H1 (cell line): Measurements from ENCODE around the gene BCL11A.

ENCODE experiments used
- CHD2 ChIP-seq: IDR thresholded peaks from 2 replicates; pipeline ENCODE4 v1.6.1; 2012; ENCODE audit warnings: low read length, improper control_type of control experiment
- CREB1 ChIP-seq: IDR thresholded peaks from 2 replicates; pipeline ENCODE4 v1.6.1; 2012; ENCODE audit warnings: inconsistent platforms
- CTCF ChIP-seq, 3 experiments: IDR thresholded peaks; 1 replicate in 2 of 3; 2 replicates in 1 of 3; pipeline versions ENCODE4 v1.5.1 to v1.6.1; 2011; ENCODE audit warnings: low read length in 3 of 3, mild to moderate bottlenecking in 3 of 3, inconsistent platforms in 2 of 3, low read depth in 1 of 3, moderate library complexity in 1 of 3; ENCODE audit not compliant: insufficient read depth in 1 of 3; ENCODE audit errors: control extremely low read depth in 1 of 3
- EP300 ChIP-seq, 2 experiments: IDR thresholded peaks; 1 replicate in 1 of 2; 2 replicates in 1 of 2; pipeline ENCODE4 v1.6.1; 2011 to 2012; ENCODE audit warnings: low read depth in 2 of 2, low read length in 2 of 2, mild to moderate bottlenecking in 2 of 2, borderline replicate concordance in 1 of 2, inconsistent platforms in 1 of 2, moderate library complexity in 1 of 2
- GABPA ChIP-seq: IDR thresholded peaks from 2 replicates; pipeline ENCODE4 v1.6.1; 2011; ENCODE audit warnings: mild to moderate bottlenecking, low read length, moderate library complexity, borderline replicate concordance; ENCODE audit not compliant: insufficient read depth
- KDM1A ChIP-seq: fragments of 200-600, 300-600 bp; sonication (generic); IDR thresholded peaks from 2 replicates; pipeline ENCODE4 v1.7.1; 2016; ENCODE audit warnings: mild to moderate bottlenecking, low read length, borderline replicate concordance
- MAX ChIP-seq: IDR thresholded peaks from 2 replicates; pipeline ENCODE4 v1.6.1; 2012; ENCODE audit warnings: inconsistent platforms
- NANOG ChIP-seq: IDR thresholded peaks from 2 replicates; pipeline ENCODE4 v1.6.1; 2011; ENCODE audit warnings: low read length, low read depth, mild to moderate bottlenecking, inconsistent platforms; ENCODE audit not compliant: insufficient read depth, poor library complexity, severe bottlenecking
- POLR2A ChIP-seq, 2 experiments: IDR thresholded peaks; 1 replicate in 1 of 2; 2 replicates in 1 of 2; pipeline ENCODE4 v1.6.1; 2011; ENCODE audit warnings: low read depth in 2 of 2, low read length in 2 of 2, mild to moderate bottlenecking in 2 of 2; ENCODE audit errors: control extremely low read depth in 1 of 2
- POLR2AphosphoS5 ChIP-seq: IDR thresholded peaks from 2 replicates; pipeline ENCODE4 v1.6.1; 2011; ENCODE audit warnings: low read depth, low read length
- SIN3A ChIP-seq, 2 experiments: IDR thresholded peaks in 1 of 2; conservative IDR thresholded peaks in 1 of 2; 2 replicates each; pipeline ENCODE4 v1.6.1; 2011 to 2012; ENCODE audit warnings: low read length in 2 of 2, improper control_type of control experiment in 1 of 2, low read depth in 1 of 2, mild to moderate bottlenecking in 1 of 2
- TEAD4 ChIP-seq: IDR thresholded peaks from 2 replicates; pipeline ENCODE4 v1.6.1; 2012; ENCODE audit warnings: low read depth, low read length, inconsistent platforms, mixed read lengths
- ZNF274 ChIP-seq: IDR thresholded peaks from 2 replicates; pipeline ENCODE4 v1.7.0; 2012; ENCODE audit warnings: low read length, borderline replicate concordance; ENCODE audit errors: extremely low read depth

DNA sequence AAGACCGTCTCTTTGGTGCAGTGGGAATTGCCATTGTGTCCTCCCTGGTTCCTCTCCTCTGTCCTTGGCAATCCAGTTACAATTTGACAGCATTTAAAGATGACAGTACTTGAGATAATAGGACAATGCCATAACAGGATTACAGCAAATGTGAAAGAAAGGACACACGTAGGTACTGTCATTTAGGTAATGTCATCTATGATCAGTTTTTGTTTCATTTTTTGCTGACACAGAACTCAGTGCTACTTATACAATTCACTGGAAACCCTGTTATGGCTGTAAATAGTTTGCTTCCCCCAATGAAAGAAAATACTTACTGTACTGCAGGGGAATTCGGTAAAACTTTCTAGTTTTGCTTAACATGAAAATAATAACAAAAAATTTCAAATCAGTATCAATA, 65.2 kb downstream of the BCL11A start:
- TF ChIP-seq ZNF274, result no peak
- TF ChIP-seq MAX, result no peak
- no peak for TF ChIP-seq CTCF (IDR thresholded peaks at IDR 0.05; ENCODE audit: control extremely low read depth in 1 of 3, insufficient read depth in 1 of 3, low read depth in 1 of 3, low read length in 3 of 3)
- TF ChIP-seq POLR2AphosphoS5, result no peak
- no peak for TF ChIP-seq POLR2A (IDR thresholded peaks at IDR 0.05; ENCODE audit: control extremely low read depth in 1 of 2, low read depth in 2 of 2, low read length in 2 of 2)
- TF ChIP-seq SIN3A (conservative IDR thresholded peaks at IDR 0.05 in 1 of 2, IDR thresholded peaks at IDR 0.05 in 1 of 2; ENCODE audit: low read depth in 1 of 2, low read length in 2 of 2), result no peak
- TF ChIP-seq TEAD4, result no peak
- no peak for TF ChIP-seq EP300 (IDR thresholded peaks at IDR 0.05; ENCODE audit: borderline replicate concordance in 1 of 2, low read depth in 2 of 2, low read length in 2 of 2)
- TF ChIP-seq CREB1, result no peak
- no peak for TF ChIP-seq NANOG
- no peak for TF ChIP-seq GABPA
- TF ChIP-seq KDM1A, result no peak
- no peak for TF ChIP-seq CHD2
